SK-N-SH treated with all-trans-retinoic acid at 6 μM for 48 hours (cell line): ENCODE data around the gene KIRREL3.

Experiments used
- ZFP30 ChIP-seq: fragments of 450-650 bp; formaldehyde crosslinking; IDR thresholded peaks from 2 replicates; pipeline ENCODE4 v1.5.0; 2022; ENCODE audit warnings: mild to moderate bottlenecking, moderate library complexity
- ZNF70 ChIP-seq: fragments of 450-650 bp; formaldehyde crosslinking; IDR thresholded peaks from 2 replicates; pipeline ENCODE4 v1.5.0; 2020; ENCODE audit warnings: mild to moderate bottlenecking, moderate library complexity
- TF ChIP-seq, protein P1 (sequence below): fragments of 250-450 bp; sonication (Bioruptor Pico); IDR thresholded peaks from 2 replicates; pipeline ENCODE4 v1.8.0; 2020; ENCODE audit warnings: mild to moderate bottlenecking, moderate library complexity, borderline replicate concordance
- TF ChIP-seq, protein P2 (sequence below): fragments of 250-450 bp; sonication (Bioruptor Pico); IDR thresholded peaks from 2 replicates; pipeline ENCODE4 v1.5.1; 2020; ENCODE audit warnings: low read depth, mild to moderate bottlenecking, moderate library complexity

DNA sequence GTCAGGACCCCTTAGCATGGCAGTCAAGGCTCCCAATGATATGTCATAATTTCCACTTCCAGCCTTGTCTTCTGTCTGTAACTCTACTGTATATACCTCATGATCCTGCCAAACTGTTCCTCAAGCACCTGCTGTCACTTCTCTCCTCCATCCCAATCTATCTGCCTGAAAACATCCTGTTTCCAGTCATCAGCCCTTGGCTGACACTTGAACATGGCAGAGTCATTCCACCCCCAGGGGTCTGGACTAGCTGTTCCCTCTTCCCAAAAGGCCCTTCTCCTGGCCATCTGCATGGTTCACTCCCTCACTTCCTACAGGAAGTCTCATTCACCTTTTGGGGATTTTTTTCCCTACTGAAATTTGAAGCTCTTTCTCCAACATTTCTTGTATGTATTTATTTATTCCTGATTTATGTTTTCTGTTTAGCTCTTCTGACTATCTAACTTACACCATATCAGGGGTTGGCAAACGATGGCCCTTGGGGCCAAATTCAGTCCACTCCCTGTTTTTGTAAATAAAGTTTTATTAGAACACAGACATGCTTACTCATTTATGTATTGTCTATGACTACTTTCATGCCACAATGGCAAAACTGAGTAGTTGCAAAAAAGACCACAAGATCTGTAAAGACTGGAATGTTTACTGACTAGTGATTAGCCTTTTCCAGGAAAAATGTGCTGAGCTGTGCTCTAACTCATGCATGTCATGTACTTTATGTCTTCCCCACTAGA lies 278.4 kb downstream of the KIRREL3 start:
- no peak for TF ChIP-seq ZNF70 (CRISPR knock-in tag)
- no peak for TF ChIP-seq ZFP30 (CRISPR knock-in tag)
- TF ChIP-seq, protein P1, sequence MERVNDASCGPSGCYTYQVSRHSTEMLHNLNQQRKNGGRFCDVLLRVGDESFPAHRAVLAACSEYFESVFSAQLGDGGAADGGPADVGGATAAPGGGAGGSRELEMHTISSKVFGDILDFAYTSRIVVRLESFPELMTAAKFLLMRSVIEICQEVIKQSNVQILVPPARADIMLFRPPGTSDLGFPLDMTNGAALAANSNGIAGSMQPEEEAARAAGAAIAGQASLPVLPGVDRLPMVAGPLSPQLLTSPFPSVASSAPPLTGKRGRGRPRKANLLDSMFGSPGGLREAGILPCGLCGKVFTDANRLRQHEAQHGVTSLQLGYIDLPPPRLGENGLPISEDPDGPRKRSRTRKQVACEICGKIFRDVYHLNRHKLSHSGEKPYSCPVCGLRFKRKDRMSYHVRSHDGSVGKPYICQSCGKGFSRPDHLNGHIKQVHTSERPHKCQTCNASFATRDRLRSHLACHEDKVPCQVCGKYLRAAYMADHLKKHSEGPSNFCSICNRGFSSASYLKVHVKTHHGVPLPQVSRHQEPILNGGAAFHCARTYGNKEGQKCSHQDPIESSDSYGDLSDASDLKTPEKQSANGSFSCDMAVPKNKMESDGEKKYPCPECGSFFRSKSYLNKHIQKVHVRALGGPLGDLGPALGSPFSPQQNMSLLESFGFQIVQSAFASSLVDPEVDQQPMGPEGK (CRISPR knock-in tag) = no peak
- TF ChIP-seq, protein P2, sequence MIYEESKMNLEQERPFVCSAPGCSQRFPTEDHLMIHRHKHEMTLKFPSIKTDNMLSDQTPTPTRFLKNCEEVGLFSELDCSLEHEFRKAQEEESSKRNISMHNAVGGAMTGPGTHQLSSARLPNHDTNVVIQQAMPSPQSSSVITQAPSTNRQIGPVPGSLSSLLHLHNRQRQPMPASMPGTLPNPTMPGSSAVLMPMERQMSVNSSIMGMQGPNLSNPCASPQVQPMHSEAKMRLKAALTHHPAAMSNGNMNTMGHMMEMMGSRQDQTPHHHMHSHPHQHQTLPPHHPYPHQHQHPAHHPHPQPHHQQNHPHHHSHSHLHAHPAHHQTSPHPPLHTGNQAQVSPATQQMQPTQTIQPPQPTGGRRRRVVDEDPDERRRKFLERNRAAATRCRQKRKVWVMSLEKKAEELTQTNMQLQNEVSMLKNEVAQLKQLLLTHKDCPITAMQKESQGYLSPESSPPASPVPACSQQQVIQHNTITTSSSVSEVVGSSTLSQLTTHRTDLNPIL (CRISPR knock-in tag) = no peak
